Neural cell (in vitro differentiated cells): Measurements from ENCODE around the gene MOB3B. TPM values are rescaled to one million over a fixed set of nuclear protein-coding genes. Genes with fewer than 3 reads are reported as not detected.

ENCODE experiments used
- H2AFZ ChIP-seq: fragments of 200-600, 300-800 bp; sonication (generic), shearing (Covaris generic); 2 replicates; pipeline ENCODE4 v1.6.0; 2014; ENCODE audit warnings: low read depth, mild to moderate bottlenecking, antibody characterized with exemption, low read length, moderate library complexity
- H3F3A ChIP-seq: fragments of 200-600 bp; shearing (Covaris generic); 2 replicates; pipeline ENCODE4 v1.6.1; 2016; ENCODE audit warnings: mild to moderate bottlenecking, moderate library complexity, mixed read lengths, antibody characterized with exemption, low read length; ENCODE audit not compliant: insufficient read depth, poor library complexity, severe bottlenecking
- H3K27ac ChIP-seq: fragments of 200-600, 300-800 bp; sonication (generic), shearing (Covaris generic); 2 replicates; pipeline ENCODE4 v1.5.1; 2014; ENCODE audit warnings: mild to moderate bottlenecking, low read length, moderate library complexity
- H3K27me3 ChIP-seq: fragments of 300-800, 200-600 bp; sonication (generic), shearing (Covaris generic); 2 replicates; pipeline ENCODE4 v1.6.0; 2014; ENCODE audit warnings: mild to moderate bottlenecking, low read depth, low read length, moderate library complexity; ENCODE audit not compliant: insufficient read depth
- H3K36me3 ChIP-seq: fragments of 300-800, 200-600 bp; sonication (generic), shearing (Covaris generic); 2 replicates; pipeline ENCODE4 v1.5.1; 2014; ENCODE audit warnings: mild to moderate bottlenecking, antibody characterized with exemption, low read length, moderate library complexity; ENCODE audit not compliant: insufficient read depth
- H3K4me2 ChIP-seq: fragments of 300-800, 200-600 bp; sonication (generic), shearing (Covaris generic); 2 replicates; pipeline ENCODE4 v1.6.0; 2014; ENCODE audit warnings: mild to moderate bottlenecking, low read length
- H3K4me3 ChIP-seq: fragments of 300-800, 200-600 bp; sonication (generic), shearing (Covaris generic); 2 replicates; pipeline ENCODE4 v1.5.1; 2014; ENCODE audit warnings: mild to moderate bottlenecking, low read length, moderate library complexity
- H3K79me2 ChIP-seq: fragments of 200-600 bp; shearing (Covaris generic); replicated peaks from 2 replicates; pipeline ENCODE4 v1.6.0; 2014; ENCODE audit warnings: mild to moderate bottlenecking, low read length, moderate library complexity; ENCODE audit not compliant: insufficient read depth
- H3K9ac ChIP-seq: fragments of 300-800, 200-600 bp; sonication (generic), shearing (Covaris generic); 2 replicates; pipeline ENCODE4 v1.6.1; 2016; ENCODE audit warnings: mild to moderate bottlenecking, low read length, mixed read lengths
- H3K9me2 ChIP-seq: fragments of 200-600 bp; shearing (Covaris generic); 2 replicates; pipeline ENCODE4 v1.6.1; 2016; ENCODE audit warnings: mild to moderate bottlenecking, low read length, mixed read lengths; ENCODE audit not compliant: insufficient read depth
- H3K9me3 ChIP-seq: fragments of 200-600, 300-800 bp; sonication (generic), shearing (Covaris generic); 2 replicates; pipeline ENCODE4 v1.6.1; 2016; ENCODE audit warnings: mild to moderate bottlenecking, mixed run types, low read length, moderate library complexity, mixed read lengths
- H4K20me1 ChIP-seq: fragments of 200-600 bp; shearing (Covaris generic); 2 replicates; pipeline ENCODE4 v1.6.1; 2016; ENCODE audit warnings: mild to moderate bottlenecking, mixed run types; ENCODE audit not compliant: insufficient read depth
- CTCF ChIP-seq: fragments of 450-650 bp; IDR thresholded peaks from 2 replicates; pipeline ENCODE4 v1.5.1; 2014; ENCODE audit warnings: antibody characterized with exemption, mild to moderate bottlenecking, moderate library complexity; ENCODE audit not compliant: poor library complexity, severe bottlenecking
- EP300 ChIP-seq: fragments of 450-650 bp; conservative IDR thresholded peaks from 2 replicates; pipeline ENCODE4 v1.6.1; 2014; ENCODE audit warnings: antibody characterized with exemption, mild to moderate bottlenecking, moderate library complexity; ENCODE audit not compliant: poor library complexity, severe bottlenecking
- EZH2 ChIP-seq: fragments of 200-600, 300-800 bp; shearing (Covaris generic), sonication (generic); IDR thresholded peaks from 2 replicates; pipeline ENCODE4 v1.6.1; 2014; ENCODE audit warnings: antibody characterized with exemption, low read length, borderline replicate concordance, mild to moderate bottlenecking; ENCODE audit not compliant: insufficient read depth, poor library complexity, severe bottlenecking
- MXI1 ChIP-seq: fragments of 450-650 bp; conservative IDR thresholded peaks from 2 replicates; pipeline ENCODE4 v1.6.1; 2014; ENCODE audit warnings: antibody characterized with exemption, mild to moderate bottlenecking; ENCODE audit not compliant: poor library complexity, severe bottlenecking
- POLR2AphosphoS5 ChIP-seq: IDR thresholded peaks from 2 replicates; pipeline ENCODE4 v1.6.1; 2012
- RAD21 ChIP-seq: fragments of 450-650 bp; conservative IDR thresholded peaks from 2 replicates; pipeline ENCODE4 v1.6.1; 2014; ENCODE audit warnings: antibody characterized with exemption, mild to moderate bottlenecking, moderate library complexity
- REST ChIP-seq: IDR thresholded peaks from 2 replicates; pipeline ENCODE4 v1.6.1; 2012; ENCODE audit warnings: borderline replicate concordance
- SMC3 ChIP-seq: fragments of 450-650 bp; conservative IDR thresholded peaks from 2 replicates; pipeline ENCODE4 v1.6.1; 2014; ENCODE audit warnings: antibody characterized with exemption, mild to moderate bottlenecking, moderate library complexity; ENCODE audit not compliant: poor library complexity
- TAF1 ChIP-seq: IDR thresholded peaks from 2 replicates; pipeline ENCODE4 v1.6.1; 2012; ENCODE audit warnings: low read depth
- polyA plus RNA-seq: library from polyadenylated mRNA; depleted of rRNA; stranded (reverse); fragments of >200 nt; gene quantifications from 2 replicates; pipeline ENCODE4 v1.2.3, GENCODE V29; 2014

MOB3B gene
- polyA plus RNA-seq, 1 donor from 2014 or later = 1.8 TPM

GRCh38 chr9:27565696-27566095 lies 36.1 kb upstream of the MOB3B start:
- Histone ChIP-seq H3K36me3 (peaks cover 7% of the 10 kb centered on the region), H3K9me2 (no peaks in the 10 kb centered on the region), H3K4me3 (peak overlapping the region; percentile 8), H2AFZ (no peak overlapping the region), H4K20me1 (no peaks in the 10 kb centered on the region), H3F3A (peaks cover under 1% of the 10 kb centered on the region), H3K9me3 (no peaks in the 10 kb centered on the region), H3K27me3 (no peaks in the 10 kb centered on the region), H3K9ac (no peak overlapping the region), H3K79me2 (peaks cover 28% of the 10 kb centered on the region), H3K4me2 (peak overlapping the region; percentile 2), H3K27ac (peak overlapping the region; percentile 51)
- TF ChIP-seq MXI1 (no peak), REST (no peak)

GRCh38 chr9:27564670-27565069 lies 35.1 kb upstream of the MOB3B start:
- H3K27ac ChIP-seq = peak overlapping the region; percentile 51
- H3K9ac ChIP-seq = no peak overlapping the region
- peaks cover 20% of the 10 kb centered on the region for H3K79me2 ChIP-seq
- no peaks in the 10 kb centered on the region for H3K9me3 ChIP-seq
- no peaks in the 10 kb centered on the region for H3K9me2 ChIP-seq
- no peaks in the 10 kb centered on the region for H3K27me3 ChIP-seq
- TF ChIP-seq POLR2AphosphoS5 (no peak), MXI1 (no peak), REST (no peak)
- peak overlapping the region; percentile 8 for H3K4me3 ChIP-seq
- peaks cover 9% of the 10 kb centered on the region for H3K36me3 ChIP-seq
- H3F3A ChIP-seq = no peaks in the 10 kb centered on the region
- no peak overlapping the region for H2AFZ ChIP-seq
- H3K4me2 ChIP-seq = no peak overlapping the region
- no peaks in the 10 kb centered on the region for H4K20me1 ChIP-seq

DNA sequence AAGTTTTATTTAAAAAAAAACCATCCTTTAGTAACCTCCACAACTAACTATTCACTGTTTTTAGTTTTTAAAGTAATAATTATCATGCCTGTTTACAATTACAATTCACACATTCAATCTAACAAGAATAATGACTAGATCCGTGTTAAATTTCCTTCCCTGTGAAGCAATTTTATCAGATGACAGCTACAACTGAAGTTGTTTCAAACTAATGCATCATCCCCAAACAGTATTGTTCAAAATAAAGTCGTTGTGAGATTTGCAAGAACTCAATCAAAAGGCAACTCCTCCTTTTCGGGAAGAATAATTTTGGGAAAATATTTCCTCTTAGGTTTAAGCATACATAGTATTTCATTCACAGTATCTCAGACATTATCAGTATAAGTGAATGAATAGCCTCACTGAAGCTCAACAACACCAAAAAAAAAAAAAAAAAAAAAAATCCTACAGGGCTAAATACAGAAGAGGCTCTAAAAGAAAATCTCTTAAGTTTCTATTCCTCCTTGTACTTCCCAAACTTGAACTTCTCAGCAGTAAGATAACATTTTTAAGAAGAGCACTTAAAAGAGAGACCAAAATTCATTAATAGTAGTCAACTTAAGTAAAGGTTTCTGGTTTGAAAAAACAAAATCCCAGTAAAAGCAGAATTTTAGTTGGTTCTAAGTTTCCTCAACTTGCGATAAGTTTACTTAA lies 34.3 kb upstream of the MOB3B start:
- H3K27me3 ChIP-seq = no peaks in the 10 kb centered on the region
- H4K20me1 ChIP-seq = no peaks in the 10 kb centered on the region
- no peaks in the 10 kb centered on the region for H3K9me3 ChIP-seq
- no peak overlapping the region for H2AFZ ChIP-seq
- no peak overlapping the region for H3K4me2 ChIP-seq
- H3K4me3 ChIP-seq = no peak overlapping the region
- H3K9me2 ChIP-seq = no peaks in the 10 kb centered on the region
- H3K36me3 ChIP-seq = peaks cover 9% of the 10 kb centered on the region
- no peak overlapping the region for H3K9ac ChIP-seq
- H3K79me2 ChIP-seq = peaks cover 13% of the 10 kb centered on the region
- no peaks in the 10 kb centered on the region for H3F3A ChIP-seq
- no peak overlapping the region for H3K27ac ChIP-seq
- TF ChIP-seq RAD21 (no peak), EZH2 (no peak), TAF1 (no peak), EP300 (no peak), POLR2AphosphoS5 (no peak), CTCF (no peak), MXI1 (no peak), SMC3 (no peak)
